ENCODE data around the gene HNRNPU.

- TF ChIP-seq HDAC2 (CRISPR knock-in tag; IDR thresholded peaks at IDR 0.05): no peak
- no peak for TF ChIP-seq ZBTB2 (CRISPR knock-in tag; IDR thresholded peaks at IDR 0.05; ENCODE audit: low read depth)
- no peak for TF ChIP-seq IRF1 (CRISPR knock-in tag; IDR thresholded peaks at IDR 0.05; ENCODE audit: low read depth)
- no peak for TF ChIP-seq ZNF143 (CRISPR knock-in tag; IDR thresholded peaks at IDR 0.05)
- no peak for TF ChIP-seq POLR2AphosphoS5 (IDR thresholded peaks at IDR 0.05; ENCODE audit: low read depth, low read length)
- TF ChIP-seq POLR2A (IDR thresholded peaks at IDR 0.05; ENCODE audit: insufficient read depth in 1 of 2, low read depth in 2 of 2, low read length in 2 of 2): no peak
- TF ChIP-seq CTCF (CRISPR knock-in tag; IDR thresholded peaks at IDR 0.05): no peak
- TF ChIP-seq CREM (IDR thresholded peaks at IDR 0.05): no peak
- no peak for TF ChIP-seq CREM (CRISPR knock-in tag; IDR thresholded peaks at IDR 0.05)
- TF ChIP-seq EZH2 (conservative IDR thresholded peaks at IDR 0.05; ENCODE audit: low read depth, low read length): no peak
- no peak for TF ChIP-seq TAF1 (CRISPR knock-in tag; IDR thresholded peaks at IDR 0.05)
Measured at GRCh38 chr1:244913806-244914205, 49.5 kb upstream of the HNRNPU start.

All from HepG2 (cell line).